ENCODE measurements around the gene KLHL29. TPM values are rescaled to one million over a fixed set of nuclear protein-coding genes. Genes with fewer than 3 reads are reported as not detected.

KLHL29 gene
- total RNA-seq, 2 experiments from 2014 or later: 0.88 to 0.99 TPM

DNA sequence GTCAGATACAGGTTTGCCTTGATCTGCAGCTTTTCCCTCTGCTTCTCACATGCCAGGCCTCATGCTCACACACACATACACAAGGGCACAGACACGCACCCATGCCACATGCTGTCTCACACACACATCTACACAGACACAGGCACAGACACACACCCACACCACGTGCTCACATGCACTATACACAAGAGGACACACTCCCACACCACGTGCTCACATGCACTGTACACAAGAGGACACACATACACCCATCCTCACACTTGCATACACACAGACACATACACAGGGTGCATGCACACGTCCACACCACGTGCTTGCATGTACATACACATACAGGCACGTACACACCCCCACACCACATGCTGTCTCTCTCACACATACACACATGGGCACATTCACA is 288.1 kb downstream of the KLHL29 start:
- H3K27me3 Mint-ChIP-seq: no peaks in the 10 kb centered on the region
- no peak overlapping the region for H3K4me3 Mint-ChIP-seq
- ChIA-PET CTCF (interaction anchor here (0.6 kb wide), 1 partner anchor 49 kb away, joined by 3 read pairs; no protein-coding TSS in a partner anchor), POLR2A (no interaction called here)
- H3K9me3 Mint-ChIP-seq: peaks cover 5% of the 10 kb centered on the region
- H3K4me1 Mint-ChIP-seq (ENCODE audit: low read depth): no peaks in the 10 kb centered on the region
- H3K36me3 Mint-ChIP-seq: no peaks in the 10 kb centered on the region
- intact Hi-C loops (cut with micrococcal nuclease): no loop called here
- H3K27ac Mint-ChIP-seq: no peak overlapping the region
- no peak for DNase-seq

- Mint-ChIP-seq H3K4me1 (ENCODE audit: low read depth) (no peaks in the 10 kb centered on the region), H3K36me3 (no peaks in the 10 kb centered on the region), H3K27me3 (no peaks in the 10 kb centered on the region), H3K4me3 (no peak overlapping the region), H3K27ac (no peak overlapping the region), H3K9me3 (peaks cover 8% of the 10 kb centered on the region)
- DNase-seq: no peak
- POLR2A ChIA-PET: interaction anchor here (0.5 kb wide), 1 partner anchor 40 kb away, joined by 3 read pairs; no protein-coding TSS in a partner anchor
- CTCF ChIA-PET: no interaction called here
- intact Hi-C loops (cut with micrococcal nuclease): no loop called here
These were observed 289.1 kb downstream of the KLHL29 start for GRCh38 chr2:23673830-23674679.

GRCh38 chr2:23675506-23675905 is 290.5 kb downstream of the KLHL29 start:
- H3K36me3 Mint-ChIP-seq: no peaks in the 10 kb centered on the region
- no peaks in the 10 kb centered on the region for H3K4me1 Mint-ChIP-seq (ENCODE audit: low read depth)
- H3K9me3 Mint-ChIP-seq: peaks cover 15% of the 10 kb centered on the region
- ChIA-PET CTCF (no interaction called here), POLR2A (no interaction called here)
- intact Hi-C loops (cut with micrococcal nuclease): no loop called here
- no peak for DNase-seq
- H3K27ac Mint-ChIP-seq: no peak overlapping the region
- H3K27me3 Mint-ChIP-seq: no peaks in the 10 kb centered on the region
- H3K4me3 Mint-ChIP-seq: no peak overlapping the region

DNA sequence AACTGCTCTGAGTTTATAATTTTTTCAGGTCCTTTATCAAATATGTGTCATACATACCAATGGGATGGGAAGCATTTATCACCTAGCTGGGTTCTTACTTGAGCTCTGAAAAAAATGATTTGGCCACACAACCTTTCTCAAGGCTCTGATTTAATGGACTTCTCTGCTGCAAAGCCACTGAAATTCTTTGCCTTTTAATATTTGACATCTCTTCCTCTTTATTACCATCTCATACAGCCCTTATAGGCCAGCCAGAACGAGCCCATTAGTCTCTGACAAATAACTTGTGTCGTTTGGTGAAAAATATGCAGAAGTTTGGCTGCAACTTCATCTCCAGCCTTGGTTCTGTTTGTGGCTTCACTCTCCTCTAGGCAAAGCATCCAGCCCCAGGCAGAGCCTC is 292.9 kb downstream of the KLHL29 start:
- H3K4me3 Mint-ChIP-seq: no peak overlapping the region
- H3K27me3 Mint-ChIP-seq: no peaks in the 10 kb centered on the region
- POLR2A ChIA-PET: no interaction called here
- intact Hi-C loops (cut with micrococcal nuclease): no loop called here
- DNase-seq: no peak
- H3K4me1 Mint-ChIP-seq (ENCODE audit: low read depth): no peaks in the 10 kb centered on the region
- no peaks in the 10 kb centered on the region for H3K36me3 Mint-ChIP-seq
- CTCF ChIA-PET: no interaction called here
- peaks cover 15% of the 10 kb centered on the region for H3K9me3 Mint-ChIP-seq
- H3K27ac Mint-ChIP-seq: no peak overlapping the region

GRCh38 chr2:23679044-23679443 is 294.1 kb downstream of the KLHL29 start:
- Mint-ChIP-seq H3K4me1 (ENCODE audit: low read depth) (no peaks in the 10 kb centered on the region), H3K27me3 (no peaks in the 10 kb centered on the region), H3K27ac (no peak overlapping the region), H3K9me3 (peaks cover 15% of the 10 kb centered on the region), H3K4me3 (no peak overlapping the region), H3K36me3 (no peaks in the 10 kb centered on the region)
- ChIA-PET CTCF (no interaction called here), POLR2A (no interaction called here)
- no peak for DNase-seq
- intact Hi-C loops (cut with micrococcal nuclease): no loop called here

DNA sequence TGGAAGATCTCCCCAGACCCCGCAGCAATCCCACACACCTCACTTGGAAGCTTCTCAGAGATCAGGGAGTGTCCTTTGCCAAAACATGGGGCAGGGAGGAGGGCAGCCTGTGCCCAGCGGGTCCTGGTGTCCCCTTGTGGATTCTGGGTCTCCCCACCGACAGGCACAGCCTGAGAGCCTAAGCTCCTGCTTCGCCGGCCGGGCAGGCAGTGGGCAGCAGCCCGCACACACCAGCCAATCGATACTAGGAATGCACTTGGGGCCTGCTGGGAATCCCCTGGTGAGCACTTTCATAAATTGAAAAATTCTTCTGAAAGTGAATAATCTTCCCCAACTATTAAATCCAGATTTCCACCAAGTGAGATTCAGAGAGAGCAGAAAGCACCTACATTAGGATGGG is 296.0 kb downstream of the KLHL29 start:
- Mint-ChIP-seq H3K9me3 (peaks cover 15% of the 10 kb centered on the region), H3K4me3 (no peak overlapping the region), H3K4me1 (ENCODE audit: low read depth) (no peaks in the 10 kb centered on the region), H3K36me3 (no peaks in the 10 kb centered on the region), H3K27me3 (no peaks in the 10 kb centered on the region), H3K27ac (no peak overlapping the region)
- POLR2A ChIA-PET: no interaction called here
- intact Hi-C loops (cut with micrococcal nuclease): no loop called here
- CTCF ChIA-PET: no interaction called here
- no peak for DNase-seq

GRCh38 chr2:23681356-23682140 is 296.6 kb downstream of the KLHL29 start:
- H3K27me3 Mint-ChIP-seq: no peaks in the 10 kb centered on the region
- H3K36me3 Mint-ChIP-seq: no peaks in the 10 kb centered on the region
- DNase-seq: no peak
- ChIA-PET CTCF (no interaction called here), POLR2A (no interaction called here)
- H3K9me3 Mint-ChIP-seq: peaks cover 15% of the 10 kb centered on the region
- H3K4me1 Mint-ChIP-seq (ENCODE audit: low read depth): no peaks in the 10 kb centered on the region
- intact Hi-C loops (cut with micrococcal nuclease): no loop called here
- H3K27ac Mint-ChIP-seq: no peak overlapping the region
- no peak overlapping the region for H3K4me3 Mint-ChIP-seq

DNA sequence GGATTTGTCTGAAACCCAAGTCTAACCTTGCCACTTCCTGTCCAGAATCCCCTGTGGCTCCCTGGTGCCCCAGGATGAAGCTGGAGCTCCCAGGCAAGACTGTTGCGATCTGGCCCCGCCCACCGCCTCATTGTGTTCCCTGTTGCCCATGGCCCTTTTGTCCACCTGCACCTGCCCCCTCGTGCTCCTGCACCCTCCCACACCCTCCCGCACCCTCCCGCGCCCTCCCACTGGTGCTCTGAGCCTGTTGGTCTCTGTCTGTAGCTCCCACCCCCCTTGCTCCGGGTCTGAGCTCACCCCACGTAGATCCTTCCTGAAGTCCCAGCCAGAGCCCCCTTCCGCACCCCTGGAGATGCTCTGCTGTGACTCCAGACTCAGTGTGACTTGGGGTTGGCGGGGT is 297.5 kb downstream of the KLHL29 start:
- no peak overlapping the region for H3K4me3 Mint-ChIP-seq
- no peaks in the 10 kb centered on the region for H3K36me3 Mint-ChIP-seq
- intact Hi-C loops (cut with micrococcal nuclease): no loop called here
- no peaks in the 10 kb centered on the region for H3K4me1 Mint-ChIP-seq (ENCODE audit: low read depth)
- peaks cover 15% of the 10 kb centered on the region for H3K9me3 Mint-ChIP-seq
- no peak for DNase-seq
- ChIA-PET CTCF (no interaction called here), POLR2A (no interaction called here)
- H3K27me3 Mint-ChIP-seq: no peaks in the 10 kb centered on the region
- no peak overlapping the region for H3K27ac Mint-ChIP-seq

DNA sequence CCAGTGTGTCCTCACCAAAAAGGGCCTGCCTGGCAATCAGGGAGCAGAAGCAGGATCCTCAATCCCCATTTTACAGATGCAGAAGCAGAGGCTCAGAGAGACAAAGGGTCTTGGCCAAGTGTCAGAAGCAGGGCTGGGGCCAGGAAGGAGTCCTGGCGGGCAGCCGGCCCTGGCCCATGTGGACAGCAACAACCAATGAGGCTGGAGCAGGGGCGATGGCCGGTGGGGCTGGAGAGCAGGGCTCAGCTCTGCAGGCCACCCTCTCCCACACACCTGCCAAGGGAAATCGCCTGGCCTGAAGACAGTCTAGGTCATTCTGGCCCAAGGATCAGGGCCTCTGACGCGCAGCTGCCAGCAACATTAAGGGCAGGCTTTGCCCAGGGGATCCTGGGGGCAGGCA is 298.0 kb downstream of the KLHL29 start:
- CTCF ChIA-PET: no interaction called here
- no peak for DNase-seq
- no peaks in the 10 kb centered on the region for H3K27me3 Mint-ChIP-seq
- POLR2A ChIA-PET: no interaction called here
- H3K4me1 Mint-ChIP-seq (ENCODE audit: low read depth): no peaks in the 10 kb centered on the region
- intact Hi-C loops (cut with micrococcal nuclease): no loop called here
- no peaks in the 10 kb centered on the region for H3K36me3 Mint-ChIP-seq
- H3K4me3 Mint-ChIP-seq: no peak overlapping the region
- peaks cover 10% of the 10 kb centered on the region for H3K9me3 Mint-ChIP-seq
- no peak overlapping the region for H3K27ac Mint-ChIP-seq

- no peaks in the 10 kb centered on the region for H3K27me3 Mint-ChIP-seq
- ChIA-PET CTCF (no interaction called here), POLR2A (no interaction called here)
- no peak overlapping the region for H3K4me3 Mint-ChIP-seq
- H3K4me1 Mint-ChIP-seq (ENCODE audit: low read depth): no peaks in the 10 kb centered on the region
- peaks cover 1% of the 10 kb centered on the region for H3K9me3 Mint-ChIP-seq
- no peak overlapping the region for H3K27ac Mint-ChIP-seq
- H3K36me3 Mint-ChIP-seq: no peaks in the 10 kb centered on the region
- intact Hi-C loops (cut with micrococcal nuclease): no loop called here
- no peak for DNase-seq
These were observed 299.6 kb downstream of the KLHL29 start for GRCh38 chr2:23684395-23685176.

DNA sequence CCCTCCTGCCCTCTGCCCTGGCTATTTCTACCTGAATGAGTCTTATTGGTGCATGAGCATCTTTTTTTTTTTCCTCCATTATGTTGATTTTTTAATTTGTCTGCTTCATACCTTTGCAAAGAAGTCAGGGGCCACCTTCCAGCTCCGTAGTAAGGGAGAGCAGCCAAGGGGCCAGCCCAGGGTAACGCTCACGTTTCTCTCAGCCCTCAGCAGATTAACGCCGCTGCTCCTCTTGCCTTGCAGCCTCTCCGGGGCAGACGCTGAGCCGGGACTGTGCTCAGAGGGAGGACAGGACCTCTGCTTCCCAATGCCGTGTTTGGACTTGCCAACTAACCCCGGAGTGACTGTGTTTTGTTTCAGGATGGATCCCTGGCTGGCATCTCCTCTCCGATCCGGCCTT is 300.2 kb downstream of the KLHL29 start:
- Mint-ChIP-seq H3K9me3 (no peaks in the 10 kb centered on the region), H3K27me3 (no peaks in the 10 kb centered on the region), H3K36me3 (no peaks in the 10 kb centered on the region), H3K4me3 (no peak overlapping the region), H3K27ac (no peak overlapping the region), H3K4me1 (ENCODE audit: low read depth) (no peaks in the 10 kb centered on the region)
- DNase-seq: no peak
- ChIA-PET POLR2A (no interaction called here), CTCF (no interaction called here)
- intact Hi-C loops (cut with micrococcal nuclease): no loop called here

DNA sequence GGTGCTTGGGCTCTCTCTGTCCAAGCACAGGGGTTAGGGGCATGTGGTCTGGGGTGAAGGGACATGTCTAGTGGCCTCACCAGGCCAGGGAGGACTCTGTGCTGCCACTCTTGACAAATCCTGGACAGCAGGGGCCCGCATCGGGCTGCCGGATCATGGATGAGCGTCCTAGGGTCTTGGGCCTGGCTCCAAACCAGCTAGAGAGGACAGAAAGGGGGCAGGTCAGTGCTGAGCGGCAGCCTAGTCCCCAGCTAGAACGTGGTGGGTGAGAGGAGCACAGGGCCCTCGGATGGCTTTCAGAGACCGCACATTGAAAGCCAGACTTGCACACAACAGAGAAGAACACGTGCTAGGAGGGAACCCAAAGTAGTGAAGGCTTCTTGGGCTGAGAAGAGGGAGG is 300.7 kb downstream of the KLHL29 start:
- Mint-ChIP-seq H3K36me3 (no peaks in the 10 kb centered on the region), H3K4me3 (no peak overlapping the region), H3K27me3 (no peaks in the 10 kb centered on the region), H3K4me1 (ENCODE audit: low read depth) (no peaks in the 10 kb centered on the region), H3K9me3 (no peaks in the 10 kb centered on the region), H3K27ac (no peak overlapping the region)
- DNase-seq: no peak
- CTCF ChIA-PET: no interaction called here
- intact Hi-C loops (cut with micrococcal nuclease): no loop called here
- POLR2A ChIA-PET: no interaction called here

All from activated CD4-positive, alpha-beta memory T cell treated with anti-CD3 and anti-CD28 coated beads for 36 hours (primary cell).